PC-3 (cell line): Measurements from ENCODE around the gene LHX4. TPM values are rescaled to one million over a fixed set of nuclear protein-coding genes. Genes with fewer than 3 reads are reported as not detected.

Experiments used
- ATAC-seq: fragments of 200-7000 bp; cut with Tn5 transposase; 2 replicates; pipeline ENCODE4 v1.9.1; 2020; ENCODE audit warnings: mild to moderate bottlenecking, moderate library complexity
- BruUV-seq: library from RNA; stranded (reverse); fragments of 400-500 nt; replicated peaks from 2 replicates; lab custom pipeline; 2021; lab: Mats Ljungman, UMichigan
- CTCF ChIA-PET: fragments of 300-600 bp; sonication (Branson Sonifier 250); formaldehyde crosslinking; loops from one replicate; lab custom pipeline; 2022; ENCODE audit warnings: antibody characterized with exemption; lab: Charles Lee
- POLR2A ChIA-PET: fragments of 300-600 bp; sonication (Branson Sonifier 250); formaldehyde crosslinking; loops from one replicate; lab custom pipeline; 2022; ENCODE audit warnings: antibody characterized with exemption; ENCODE audit not compliant: unreplicated experiment; lab: Charles Lee
- DNase-seq: peaks from one replicate; pipeline ENCODE4 v3.0.0-alpha.2; 2015
- H2AFZ ChIP-seq: fragments of 300-600 bp; sonication (generic); 2 replicates; pipeline ENCODE4 v1.6.0; 2016; ENCODE audit warnings: antibody characterized with exemption, low read length
- H3F3A ChIP-seq: fragments of 300-600 bp; sonication (generic); one replicate; pipeline ENCODE4 v1.6.0; 2017; ENCODE audit warnings: antibody characterized with exemption, low read length, control low read depth, mild to moderate bottlenecking; ENCODE audit not compliant: unreplicated experiment
- H3K27ac ChIP-seq: fragments of 300-600 bp; sonication (generic); 2 replicates; pipeline ENCODE4 v1.5.1; 2016; ENCODE audit warnings: mild to moderate bottlenecking, low read length
- H3K27me3 ChIP-seq: fragments of 300-600 bp; sonication (generic); 2 replicates; pipeline ENCODE4 v1.6.1; 2016; ENCODE audit warnings: low read length, mixed read lengths
- H3K36me3 ChIP-seq: fragments of 300-600 bp; sonication (generic); 2 replicates; pipeline ENCODE4 v1.6.1; 2016; ENCODE audit warnings: low read depth, mixed run types, low read length, mixed read lengths
- H3K4me1 ChIP-seq: fragments of 300-600 bp; sonication (generic); 2 replicates; pipeline ENCODE4 v1.5.1; 2016; ENCODE audit warnings: low read length; ENCODE audit not compliant: insufficient read depth
- H3K4me2 ChIP-seq: fragments of 300-600 bp; sonication (generic); 2 replicates; pipeline ENCODE4 v1.6.0; 2016; ENCODE audit warnings: low read length
- H3K4me3 ChIP-seq: fragments of 300-600 bp; sonication (generic); 2 replicates; pipeline ENCODE4 v1.5.1; 2016; ENCODE audit warnings: mild to moderate bottlenecking, low read length, mixed read lengths
- H3K79me2 ChIP-seq: fragments of 300-600 bp; sonication (generic); 2 replicates; pipeline ENCODE4 v1.6.1; 2017; ENCODE audit warnings: low read length, mixed read lengths
- H3K9ac ChIP-seq: fragments of 300-600 bp; sonication (generic); 2 replicates; pipeline ENCODE4 v1.6.0; 2016; ENCODE audit warnings: mild to moderate bottlenecking, low read length
- H3K9me2 ChIP-seq: fragments of 300-600 bp; sonication (generic); replicated peaks from 2 replicates; pipeline ENCODE4 v1.6.1; 2016; ENCODE audit warnings: mixed run types, low read length, mixed read lengths
- H3K9me3 ChIP-seq: fragments of 300-600 bp; sonication (generic); 2 replicates; pipeline ENCODE4 v1.6.1; 2016; ENCODE audit warnings: low read length, mixed read lengths
- H4K20me1 ChIP-seq: fragments of 300-600 bp; sonication (generic); 2 replicates; pipeline ENCODE4 v1.6.1; 2016; ENCODE audit warnings: low read length, mixed read lengths
- CTCF ChIP-seq: fragments of 300-600 bp; sonication (generic); conservative IDR thresholded peaks from 2 replicates; pipeline ENCODE4 v1.5.1; 2017; ENCODE audit warnings: antibody characterized with exemption, low read depth, mild to moderate bottlenecking, low read length
- EZH2 ChIP-seq: fragments of 300-600 bp; sonication (generic); IDR thresholded peaks from one replicate; pipeline ENCODE4 v1.6.1; 2017; ENCODE audit warnings: antibody characterized with exemption, mild to moderate bottlenecking, low read length; ENCODE audit not compliant: unreplicated experiment
- EZH2phosphoT487 ChIP-seq: fragments of 300-600 bp; sonication (generic); IDR thresholded peaks from 2 replicates; pipeline ENCODE4 v1.6.1; 2018; ENCODE audit warnings: mild to moderate bottlenecking, antibody characterized with exemption, low read length, borderline replicate concordance
- intact Hi-C: fragments of 100-400 bp; cut with micrococcal nuclease; formaldehyde crosslinking; loops from 2 replicates; pipeline ENCODE4 v1.9.0; 2023
- total RNA-seq: library from RNA; depleted of rRNA; stranded (reverse); fragments of >200 nt; gene quantifications from 2 replicates; pipeline ENCODE4 v1.2.3, GENCODE V29; 2014

The LHX4 gene
- total RNA-seq, 1 experiment from 2014 or later, result 0.04 TPM

GRCh38 chr1:180256341-180257027, 26.4 kb downstream of the LHX4 start:
- TF ChIP-seq CTCF (no peak), EZH2phosphoT487 (no peak), EZH2 (no peak)
- no peaks in the 10 kb centered on the region for H3K9me3 ChIP-seq
- H4K20me1 ChIP-seq, result no peaks in the 10 kb centered on the region
- H3K9ac ChIP-seq, result no peak overlapping the region
- H3K4me3 ChIP-seq, result no peak overlapping the region
- ChIA-PET POLR2A (no interaction called here), CTCF (no interaction called here)
- no peaks in the 10 kb centered on the region for H3K4me1 ChIP-seq
- no peak overlapping the region for H2AFZ ChIP-seq
- no peak overlapping the region for H3K27ac ChIP-seq
- BruUV-seq, result no TSS peak
- H3K36me3 ChIP-seq, result no peaks in the 10 kb centered on the region; the same call in 1 of the 2 replicates
- no peaks in the 10 kb centered on the region for H3K9me2 ChIP-seq
- H3F3A ChIP-seq, result no peaks in the 10 kb centered on the region
- ATAC-seq (no peak), DNase-seq (no peak)
- H3K4me2 ChIP-seq, result no peak overlapping the region
- no peaks in the 10 kb centered on the region for H3K27me3 ChIP-seq
- intact Hi-C loops, result no loop called here
- H3K79me2 ChIP-seq, result no peaks in the 10 kb centered on the region

DNA sequence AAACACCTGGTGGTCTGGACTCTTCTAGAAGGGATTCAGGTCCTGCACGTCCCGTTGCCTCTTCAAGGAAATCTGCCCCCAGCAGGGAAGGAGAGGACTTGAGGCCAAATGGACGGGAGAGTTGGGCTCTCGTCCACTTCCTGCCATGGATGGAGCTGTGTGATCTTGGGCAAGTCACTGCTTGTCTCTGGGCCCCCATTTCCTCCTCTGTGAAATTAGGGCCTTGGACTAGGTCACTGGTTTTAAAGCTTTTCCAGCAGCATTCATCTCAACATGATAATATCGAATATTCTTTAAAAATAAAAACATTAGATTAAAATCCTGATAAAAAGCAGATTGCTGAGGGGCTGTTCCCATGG, 26.9 kb downstream of the LHX4 start:
- Histone ChIP-seq H3K9me2 (no peaks in the 10 kb centered on the region), H3F3A (no peaks in the 10 kb centered on the region), H2AFZ (no peak overlapping the region), H3K4me3 (no peak overlapping the region), H3K27ac (no peak overlapping the region), H3K27me3 (no peaks in the 10 kb centered on the region), H3K36me3 (no peaks in the 10 kb centered on the region; the same call in 1 of the 2 replicates), H3K4me1 (no peaks in the 10 kb centered on the region), H3K4me2 (no peak overlapping the region), H4K20me1 (no peaks in the 10 kb centered on the region), H3K9ac (no peak overlapping the region), H3K9me3 (no peaks in the 10 kb centered on the region), H3K79me2 (no peaks in the 10 kb centered on the region)
- no peak for DNase-seq
- ChIA-PET POLR2A (no interaction called here), CTCF (no interaction called here)
- no peak for TF ChIP-seq CTCF
- TF ChIP-seq EZH2phosphoT487, result no peak
- no peak for TF ChIP-seq EZH2
- ATAC-seq, result no peak
- no TSS peak for BruUV-seq
- intact Hi-C loops, result no loop called here

- TF ChIP-seq EZH2phosphoT487 (no peak), EZH2 (no peak), CTCF (no peak)
- Histone ChIP-seq H3K79me2 (no peaks in the 10 kb centered on the region), H3K4me2 (no peak overlapping the region), H3K4me3 (no peak overlapping the region), H4K20me1 (no peaks in the 10 kb centered on the region), H3K9me3 (no peaks in the 10 kb centered on the region), H3K9ac (no peak overlapping the region), H3K27ac (no peak overlapping the region), H3K36me3 (no peaks in the 10 kb centered on the region; the same call in 1 of the 2 replicates), H3K4me1 (no peaks in the 10 kb centered on the region), H3F3A (no peaks in the 10 kb centered on the region), H2AFZ (no peak overlapping the region), H3K27me3 (no peaks in the 10 kb centered on the region), H3K9me2 (no peaks in the 10 kb centered on the region)
- ChIA-PET CTCF (no interaction called here), POLR2A (no interaction called here)
- ATAC-seq, result no peak
- DNase-seq, result no peak
- intact Hi-C loops, result no loop called here
- BruUV-seq, result no TSS peak
These were observed 27.4 kb downstream of the LHX4 start for GRCh38 chr1:180257486-180257885.
